Measurements from ENCODE around the gene NEDD8. TPM values are rescaled to one million over a fixed set of nuclear protein-coding genes. Genes with fewer than 3 reads are reported as not detected.

NEDD8 gene
- total RNA-seq: 100 to 1,000 TPM in 1 of 4 donors, 10 to 100 TPM in 3; 42.2 to 113 (median 69.9) TPM

GRCh38 chr14:24232121-24232644, at the start of gene NEDD8:
TSS of gene NEDD8 (minus strand) at chr14:24232367. CDS start at chr14:24232267, 100 bp downstream.
- in situ Hi-C loops (cut with MboI; ENCODE audit: low pct_ligation_motif_present in 1 of 4, low pct_unique_long_range_greater_than_20kb in 1 of 4, low sequenced_read_pairs in 3 of 4) (loop anchor here in 3 of 4 donors (25.0 kb wide), 1 partner anchor 205 kb away; the partner anchor contains the start of genes CBLN3 (in 3 of the 3), KHNYN (in 3 of the 3) and SDR39U1 (in 3 of the 3)), intact Hi-C loops (cut with DNase I; ENCODE audit: low total_unique reads) (loop anchor here (5.0 kb wide), 1 partner anchor 210 kb away; the partner anchor contains the start of gene SDR39U1)
- WGBS, 2 donors (ENCODE audit: low coverage in 1 of 2): 0 to 1% methylated on average over 7 to 28 of the region's 30 CpGs

GRCh38 chr14:24281636-24282035, 49.5 kb upstream of the NEDD8 start:
- H3K27me3 ChIP-seq: no peaks in the 10 kb centered on the region
- in situ Hi-C loops (cut with MboI; ENCODE audit: low pct_ligation_motif_present in 1 of 4, low pct_unique_long_range_greater_than_20kb in 1 of 4, low sequenced_read_pairs in 3 of 4) (no loop called here), intact Hi-C loops (cut with DNase I; ENCODE audit: low total_unique reads) (no loop called here)
- no peaks in the 10 kb centered on the region for H3K36me3 ChIP-seq
- 79 to 92% methylated on average over 2 to 7 of the region's 7 CpGs for WGBS, 2 donors (ENCODE audit: low coverage in 1 of 2)
- no peak for TF ChIP-seq POLR2AphosphoS5 (IDR thresholded peaks at IDR 0.05)
- no peak for TF ChIP-seq EP300 (IDR thresholded peaks at IDR 0.05; ENCODE audit: low read depth)
- no peak for TF ChIP-seq POLR2A (IDR thresholded peaks at IDR 0.05)
- TF ChIP-seq, protein P1, sequence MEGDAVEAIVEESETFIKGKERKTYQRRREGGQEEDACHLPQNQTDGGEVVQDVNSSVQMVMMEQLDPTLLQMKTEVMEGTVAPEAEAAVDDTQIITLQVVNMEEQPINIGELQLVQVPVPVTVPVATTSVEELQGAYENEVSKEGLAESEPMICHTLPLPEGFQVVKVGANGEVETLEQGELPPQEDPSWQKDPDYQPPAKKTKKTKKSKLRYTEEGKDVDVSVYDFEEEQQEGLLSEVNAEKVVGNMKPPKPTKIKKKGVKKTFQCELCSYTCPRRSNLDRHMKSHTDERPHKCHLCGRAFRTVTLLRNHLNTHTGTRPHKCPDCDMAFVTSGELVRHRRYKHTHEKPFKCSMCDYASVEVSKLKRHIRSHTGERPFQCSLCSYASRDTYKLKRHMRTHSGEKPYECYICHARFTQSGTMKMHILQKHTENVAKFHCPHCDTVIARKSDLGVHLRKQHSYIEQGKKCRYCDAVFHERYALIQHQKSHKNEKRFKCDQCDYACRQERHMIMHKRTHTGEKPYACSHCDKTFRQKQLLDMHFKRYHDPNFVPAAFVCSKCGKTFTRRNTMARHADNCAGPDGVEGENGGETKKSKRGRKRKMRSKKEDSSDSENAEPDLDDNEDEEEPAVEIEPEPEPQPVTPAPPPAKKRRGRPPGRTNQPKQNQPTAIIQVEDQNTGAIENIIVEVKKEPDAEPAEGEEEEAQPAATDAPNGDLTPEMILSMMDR (IDR thresholded peaks at IDR 0.05): no peak
- no peak for DNase-seq
- no peak overlapping the region for H3K4me3 ChIP-seq
- no peak overlapping the region for H3K27ac ChIP-seq
- no peaks in the 10 kb centered on the region for H3K9me3 ChIP-seq
- H3K4me1 ChIP-seq: no peaks in the 10 kb centered on the region

More at GRCh38 chr14:24232121-24232644, at the start of gene NEDD8:
- peak; percentile 93 for DNase-seq
- TF ChIP-seq, protein P1 (IDR thresholded peaks at IDR 0.05): no peak
- peak; percentile 69 for TF ChIP-seq POLR2A (IDR thresholded peaks at IDR 0.05)
- no peak for TF ChIP-seq EP300 (IDR thresholded peaks at IDR 0.05; ENCODE audit: low read depth)
- peak; percentile 60 to 73 (median 61) for TF ChIP-seq POLR2AphosphoS5 (IDR thresholded peaks at IDR 0.05)
- H3K4me3 ChIP-seq: peak within 1 kb of the TSS; percentile 55 to 87 (median 74)
- peaks cover 16 to 29% (median 23%) of the 10 kb centered on the region in 4 donors for H3K4me1 ChIP-seq
- no peaks in the 10 kb centered on the region for H3K9me3 ChIP-seq
- peaks cover 0 to 14% (median 3%) of the 10 kb centered on the region in 4 donors for H3K36me3 ChIP-seq
- H3K27me3 ChIP-seq: no peaks in the 10 kb centered on the region
- H3K27ac ChIP-seq: peak within 1 kb of the TSS; percentile 86 to 96 (median 92)

- no peaks in the 10 kb centered on the region for H3K9me3 ChIP-seq
- no peak overlapping the region for H3K27ac ChIP-seq
- no peaks in the 10 kb centered on the region for H3K4me1 ChIP-seq
- H3K4me3 ChIP-seq: no peak overlapping the region
- no peak for DNase-seq
- no peaks in the 10 kb centered on the region for H3K27me3 ChIP-seq
- WGBS, 2 donors (ENCODE audit: low coverage in 1 of 2): 92% methylated on average over 6 of the region's 6 CpGs; no CpG with 5 or more reads in 1 of the 2 donors
- TF ChIP-seq POLR2A (IDR thresholded peaks at IDR 0.05) (no peak), EP300 (IDR thresholded peaks at IDR 0.05; ENCODE audit: low read depth) (no peak), POLR2AphosphoS5 (IDR thresholded peaks at IDR 0.05) (no peak)
- TF ChIP-seq, protein P1 (IDR thresholded peaks at IDR 0.05): no peak
- intact Hi-C loops (cut with DNase I; ENCODE audit: low total_unique reads): no loop called here
- in situ Hi-C loops (cut with MboI; ENCODE audit: low pct_ligation_motif_present in 1 of 4, low pct_unique_long_range_greater_than_20kb in 1 of 4, low sequenced_read_pairs in 3 of 4): no loop called here
- no peaks in the 10 kb centered on the region for H3K36me3 ChIP-seq
Observed at GRCh38 chr14:24280797-24281460, 48.8 kb upstream of the NEDD8 start.

GRCh38 chr14:24279301-24280186, 47.4 kb upstream of the NEDD8 start:
- intact Hi-C loops (cut with DNase I; ENCODE audit: low total_unique reads): no loop called here
- in situ Hi-C loops (cut with MboI; ENCODE audit: low pct_ligation_motif_present in 1 of 4, low pct_unique_long_range_greater_than_20kb in 1 of 4, low sequenced_read_pairs in 3 of 4): no loop called here
- Histone ChIP-seq H3K27me3 (no peaks in the 10 kb centered on the region), H3K9me3 (no peaks in the 10 kb centered on the region), H3K36me3 (no peaks in the 10 kb centered on the region), H3K4me1 (no peaks in the 10 kb centered on the region), H3K27ac (no peak overlapping the region), H3K4me3 (no peak overlapping the region)
- TF ChIP-seq POLR2A (IDR thresholded peaks at IDR 0.05): no peak
- no peak for TF ChIP-seq EP300 (IDR thresholded peaks at IDR 0.05; ENCODE audit: low read depth)
- TF ChIP-seq, protein P1 (IDR thresholded peaks at IDR 0.05): no peak
- no peak for TF ChIP-seq POLR2AphosphoS5 (IDR thresholded peaks at IDR 0.05)
- WGBS, 2 donors (ENCODE audit: low coverage in 1 of 2): 70 to 72% methylated on average over 5 to 11 of the region's 11 CpGs
- no peak for DNase-seq

Measured in transverse colon (tissue), 4 donors.